Tibial nerve (tissue), 4 donors: ENCODE results near the gene TP63. TPM values are rescaled to one million over a fixed set of nuclear protein-coding genes. Genes with fewer than 3 reads are reported as not detected.

Source experiments
- DNase-seq, 2 donors: peaks; one replicate each; pipeline ENCODE4 v3.0.0-alpha.2; 2019; ENCODE audit warnings: low spot score in 2 of 2
- H3K27ac ChIP-seq, 4 donors: fragments of 200-600 bp; sonication (generic) in 3 of 4; one replicate each; pipeline ENCODE4 v1.5.1; 2017 to 2019; ENCODE audit warnings: mild to moderate bottlenecking in 1 of 4
- H3K27me3 ChIP-seq, 2 donors: fragments of 200-600 bp; sonication (generic) in 1 of 2; one replicate each; pipeline versions ENCODE4 v1.5.1 to v1.6.0; 2017 to 2019
- H3K36me3 ChIP-seq, 3 donors: fragments of 200-600 bp; sonication (generic); one replicate each; pipeline ENCODE4 v1.5.1; 2018 to 2019
- H3K4me1 ChIP-seq, 4 donors: fragments of 200-600 bp; sonication (generic) in 3 of 4; one replicate each; pipeline ENCODE4 v1.5.1; 2017 to 2019
- H3K4me3 ChIP-seq, 4 donors: fragments of 200-600 bp; sonication (generic) in 3 of 4; one replicate each; pipeline ENCODE4 v1.5.1; 2017 to 2019; ENCODE audit warnings: mild to moderate bottlenecking in 1 of 4, moderate library complexity in 1 of 4
- H3K9me3 ChIP-seq, 4 donors: fragments of 200-600 bp; sonication (generic) in 3 of 4; one replicate each; pipeline ENCODE4 v1.5.1; 2017 to 2019
- EP300 ChIP-seq, 2 donors: sonication (generic); formaldehyde crosslinking; IDR thresholded peaks; one replicate each; pipeline ENCODE4 v1.6.1; 2017; ENCODE audit warnings: antibody characterized with exemption in 2 of 2, mild to moderate bottlenecking in 1 of 2
- POLR2A ChIP-seq, 2 donors: fragments of 450-650 bp; IDR thresholded peaks; one replicate each; pipeline ENCODE4 v1.6.1; 2017; ENCODE audit warnings: antibody characterized with exemption in 2 of 2, mild to moderate bottlenecking in 2 of 2, moderate library complexity in 2 of 2
- WGBS, 2 donors: methylation state at CpG; one replicate each; pipeline ENCODE4 v1.1.5; 2018; 5-methylcytosine and 5-hydroxymethylcytosine counted together
- total RNA-seq, 4 donors: library from RNA; depleted of rRNA; stranded (reverse); fragments of >200 nt; gene quantifications; one replicate each; pipeline ENCODE4 v1.1.0, GENCODE V29; 2016
- TF ChIP-seq, protein P1 (sequence below), 5 experiments: fragments of 200-600 bp in 3 of 5; fragments of 450-650 bp in 2 of 5; sonication (generic) in 3 of 5; IDR thresholded peaks; one replicate each; pipeline ENCODE4 v1.5.1; 2016 to 2019; ENCODE audit warnings: antibody characterized with exemption in 5 of 5, mild to moderate bottlenecking in 3 of 5, moderate library complexity in 2 of 5

The TP63 gene
- total RNA-seq, 4 donors from 2014 or later = 1.7 to 7.5 (median 4.2) TPM; not detected in 1

DNA sequence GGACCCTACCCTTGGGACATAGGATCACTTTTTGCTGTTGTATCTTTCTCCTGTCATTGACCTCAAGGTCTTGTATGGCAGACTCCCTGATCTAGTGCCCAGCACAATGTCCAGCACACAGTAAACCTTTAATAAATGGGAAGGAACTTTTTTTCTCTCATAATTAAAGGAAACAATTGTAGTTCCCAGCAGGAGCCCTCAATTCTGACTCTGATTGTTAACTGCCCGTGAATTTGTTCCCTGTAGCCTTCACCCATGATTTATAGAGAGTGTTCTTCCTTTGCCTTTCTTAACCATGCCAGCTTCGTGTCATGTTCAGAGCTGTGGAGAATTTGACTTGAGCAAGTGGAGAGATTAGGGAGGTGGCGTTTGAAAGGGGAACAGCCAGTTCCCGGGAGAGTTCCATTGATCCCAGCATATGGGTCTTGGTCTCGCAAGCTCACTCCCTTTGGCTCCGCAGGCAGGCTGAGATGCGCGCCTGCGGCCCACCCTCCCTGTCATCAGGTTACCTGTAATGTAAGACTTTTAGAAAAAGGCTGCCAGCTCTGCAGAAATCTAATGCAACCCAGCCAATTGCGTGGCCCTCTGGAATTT, 182.6 kb downstream of the TP63 start:
- H3K27ac ChIP-seq = no peak overlapping the region

DNA sequence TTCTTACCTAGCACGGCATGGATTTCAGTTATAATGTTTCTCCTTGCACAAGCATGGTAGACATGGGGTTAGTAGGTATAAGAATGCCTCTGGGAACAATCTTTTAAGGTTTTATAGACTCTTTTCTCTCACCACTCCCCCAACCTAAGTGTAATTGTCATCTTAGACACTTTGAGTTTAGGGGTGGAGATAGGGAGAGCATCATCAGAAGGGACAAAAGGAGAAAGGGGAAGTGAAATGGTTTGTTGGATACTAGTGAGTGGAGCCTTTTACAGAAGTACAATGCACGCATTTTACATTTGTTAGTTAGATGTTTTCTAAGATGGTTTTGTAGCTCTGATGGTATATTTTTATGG, 189.2 kb downstream of the TP63 start:
- Histone ChIP-seq H3K4me3 (no peak overlapping the region), H3K4me1 (no peaks in the 10 kb centered on the region), H3K27ac (no peak overlapping the region), H3K9me3 (no peaks in the 10 kb centered on the region), H3K27me3 (no peaks in the 10 kb centered on the region), H3K36me3 (no peaks in the 10 kb centered on the region)
- 89 to 95% methylated on average over 2 of the region's 2 CpGs for WGBS, 2 donors
- TF ChIP-seq POLR2A (IDR thresholded peaks at IDR 0.05) (no peak), EP300 (IDR thresholded peaks at IDR 0.05) (no peak)
- TF ChIP-seq, protein P1, sequence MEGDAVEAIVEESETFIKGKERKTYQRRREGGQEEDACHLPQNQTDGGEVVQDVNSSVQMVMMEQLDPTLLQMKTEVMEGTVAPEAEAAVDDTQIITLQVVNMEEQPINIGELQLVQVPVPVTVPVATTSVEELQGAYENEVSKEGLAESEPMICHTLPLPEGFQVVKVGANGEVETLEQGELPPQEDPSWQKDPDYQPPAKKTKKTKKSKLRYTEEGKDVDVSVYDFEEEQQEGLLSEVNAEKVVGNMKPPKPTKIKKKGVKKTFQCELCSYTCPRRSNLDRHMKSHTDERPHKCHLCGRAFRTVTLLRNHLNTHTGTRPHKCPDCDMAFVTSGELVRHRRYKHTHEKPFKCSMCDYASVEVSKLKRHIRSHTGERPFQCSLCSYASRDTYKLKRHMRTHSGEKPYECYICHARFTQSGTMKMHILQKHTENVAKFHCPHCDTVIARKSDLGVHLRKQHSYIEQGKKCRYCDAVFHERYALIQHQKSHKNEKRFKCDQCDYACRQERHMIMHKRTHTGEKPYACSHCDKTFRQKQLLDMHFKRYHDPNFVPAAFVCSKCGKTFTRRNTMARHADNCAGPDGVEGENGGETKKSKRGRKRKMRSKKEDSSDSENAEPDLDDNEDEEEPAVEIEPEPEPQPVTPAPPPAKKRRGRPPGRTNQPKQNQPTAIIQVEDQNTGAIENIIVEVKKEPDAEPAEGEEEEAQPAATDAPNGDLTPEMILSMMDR (IDR thresholded peaks at IDR 0.05) = no peak
- no peak for DNase-seq

More for the DNA sequence above, 182.6 kb downstream of the TP63 start:
- no peaks in the 10 kb centered on the region for H3K4me1 ChIP-seq
- DNase-seq = no peak
- H3K4me3 ChIP-seq = no peak overlapping the region
- TF ChIP-seq POLR2A (IDR thresholded peaks at IDR 0.05) (no peak), EP300 (IDR thresholded peaks at IDR 0.05) (no peak)
- TF ChIP-seq, protein P1 (IDR thresholded peaks at IDR 0.05) = no peak
- H3K36me3 ChIP-seq = no peaks in the 10 kb centered on the region
- no peaks in the 10 kb centered on the region for H3K27me3 ChIP-seq
- 69 to 79% methylated on average over 10 of the region's 10 CpGs for WGBS, 2 donors
- no peaks in the 10 kb centered on the region for H3K9me3 ChIP-seq

DNA sequence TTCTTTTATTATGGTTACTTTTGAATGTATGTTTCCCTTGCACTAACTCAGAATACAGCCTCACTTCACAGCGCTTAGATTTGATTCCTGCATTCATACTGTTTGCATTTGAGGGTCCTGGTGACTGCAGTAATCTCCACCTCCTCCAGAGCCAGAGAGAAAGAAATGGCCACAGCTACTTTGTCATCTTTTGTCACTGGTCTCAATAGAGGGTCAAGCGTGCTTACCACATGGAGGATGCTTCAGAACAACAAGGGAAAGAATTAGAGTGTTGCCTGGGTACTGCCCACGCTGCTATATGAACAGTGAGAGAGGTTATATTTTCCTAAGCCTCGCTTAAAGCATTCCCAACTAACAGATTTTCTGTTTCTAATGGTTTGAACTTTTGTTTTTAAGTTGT, 190.1 kb downstream of the TP63 start:
- no peak for DNase-seq
- 64 to 65% methylated on average over 4 of the region's 4 CpGs for WGBS, 2 donors
- H3K27me3 ChIP-seq = no peaks in the 10 kb centered on the region
- H3K4me1 ChIP-seq = no peaks in the 10 kb centered on the region
- H3K27ac ChIP-seq = no peak overlapping the region
- H3K9me3 ChIP-seq = no peaks in the 10 kb centered on the region
- H3K36me3 ChIP-seq = no peaks in the 10 kb centered on the region
- no peak overlapping the region for H3K4me3 ChIP-seq
- no peak for TF ChIP-seq EP300 (IDR thresholded peaks at IDR 0.05)
- TF ChIP-seq POLR2A (IDR thresholded peaks at IDR 0.05) = no peak
- TF ChIP-seq, protein P1 (IDR thresholded peaks at IDR 0.05) = no peak

DNA sequence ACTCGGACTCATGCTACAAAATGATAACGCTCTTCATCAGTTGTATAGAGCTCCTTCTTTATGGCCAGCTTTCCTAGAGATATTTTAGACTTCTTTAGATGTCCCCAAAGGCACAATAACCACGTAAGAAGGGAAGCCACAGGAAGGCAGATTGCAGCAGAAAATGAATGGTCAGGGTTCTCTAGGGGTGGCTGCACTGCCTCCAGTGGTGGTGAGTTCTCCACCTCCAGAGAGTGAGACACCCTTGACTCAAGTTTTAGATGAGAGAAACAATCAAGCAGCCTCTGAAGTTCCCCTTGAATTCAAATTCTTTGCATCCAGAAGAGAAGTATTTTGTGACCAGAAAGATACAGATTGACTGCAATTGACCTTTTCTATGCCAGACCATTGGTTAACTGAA, 191.5 kb downstream of the TP63 start:
- WGBS, 2 donors = 72 to 83% methylated on average over 3 of the region's 3 CpGs
- Histone ChIP-seq H3K27me3 (no peaks in the 10 kb centered on the region), H3K36me3 (no peaks in the 10 kb centered on the region), H3K4me1 (no peaks in the 10 kb centered on the region), H3K9me3 (no peaks in the 10 kb centered on the region), H3K4me3 (no peak overlapping the region), H3K27ac (no peak overlapping the region)
- TF ChIP-seq POLR2A (IDR thresholded peaks at IDR 0.05) (no peak), EP300 (IDR thresholded peaks at IDR 0.05) (no peak)
- TF ChIP-seq, protein P1 (IDR thresholded peaks at IDR 0.05) = no peak
- no peak for DNase-seq

DNA sequence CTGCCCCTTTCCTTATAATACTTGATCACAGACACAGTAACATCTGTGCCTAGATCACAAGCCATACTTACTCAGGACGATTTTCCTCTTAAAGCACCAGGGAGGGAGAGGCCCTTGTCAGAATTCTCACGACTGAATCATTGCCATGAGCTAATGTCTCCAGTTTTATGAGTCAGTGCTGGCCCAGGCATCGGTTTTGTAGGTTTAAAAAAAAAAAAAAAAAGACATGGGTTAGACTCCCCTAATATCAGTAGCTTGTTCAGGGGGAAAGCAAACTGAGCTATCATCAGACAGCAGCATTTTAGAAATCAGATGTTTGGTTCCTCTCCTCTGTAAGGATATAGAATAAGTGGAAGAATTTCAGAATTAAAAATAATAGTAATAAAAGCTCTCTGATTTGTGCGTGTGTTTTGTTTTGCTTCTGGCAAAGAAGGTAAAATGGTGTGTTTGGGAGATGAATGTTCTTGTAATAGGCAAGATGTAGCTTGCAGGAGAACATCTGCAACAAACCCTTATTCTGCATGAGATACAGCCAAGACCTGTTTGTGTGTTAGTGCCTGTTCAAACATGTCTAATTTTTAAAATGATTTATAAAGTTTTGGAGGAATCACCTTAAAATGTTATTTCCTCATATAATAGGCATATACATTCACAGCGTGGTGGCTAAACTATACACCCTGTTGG, 193.6 kb downstream of the TP63 start:
- Histone ChIP-seq H3K27me3 (no peaks in the 10 kb centered on the region), H3K9me3 (no peaks in the 10 kb centered on the region), H3K4me1 (no peaks in the 10 kb centered on the region), H3K27ac (no peak overlapping the region), H3K4me3 (no peak overlapping the region), H3K36me3 (no peaks in the 10 kb centered on the region)
- TF ChIP-seq EP300 (IDR thresholded peaks at IDR 0.05) (no peak), POLR2A (IDR thresholded peaks at IDR 0.05) (no peak)
- TF ChIP-seq, protein P1 (IDR thresholded peaks at IDR 0.05) = no peak
- DNase-seq = no peak
- 50 to 52% methylated on average over 5 of the region's 5 CpGs for WGBS, 2 donors
